HL-60 (cell line): ENCODE data around the gene RGS6.

Experiments used
- DNase-seq, 2 experiments: peaks; one replicate each; pipeline ENCODE4 v3.0.0-alpha.2; 2010 to 2020; ENCODE audit warnings: low read depth in 1 of 2, low spot score in 1 of 2
- H3K27ac ChIP-seq: fragments of 250-450 bp; sonication (Bioruptor Pico); replicated peaks from 2 replicates; pipeline ENCODE4 v1.5.1; 2020; ENCODE audit warnings: mild to moderate bottlenecking, moderate library complexity
- H3K27me3 ChIP-seq: fragments of 250-450 bp; sonication (Bioruptor Pico); 2 replicates; pipeline ENCODE4 v1.5.1; 2021; ENCODE audit warnings: mild to moderate bottlenecking, moderate library complexity; ENCODE audit not compliant: insufficient read depth, poor library complexity, severe bottlenecking
- H3K4me3 ChIP-seq: replicated peaks from 2 replicates; pipeline ENCODE4 v1.5.1; 2011; ENCODE audit warnings: mild to moderate bottlenecking, control low read depth, low read length; ENCODE audit not compliant: insufficient read depth
- CTCF ChIP-seq: IDR thresholded peaks from one replicate; pipeline ENCODE4 v1.5.1; 2011; ENCODE audit warnings: low read length, control low read depth, inconsistent platforms; ENCODE audit not compliant: insufficient read depth
- GABPA ChIP-seq: IDR thresholded peaks from 2 replicates; pipeline ENCODE4 v1.6.1; 2012; ENCODE audit warnings: low read depth
- POLR2AphosphoS5 ChIP-seq: IDR thresholded peaks from 2 replicates; pipeline ENCODE4 v1.6.1; 2012; ENCODE audit warnings: low read depth
- REST ChIP-seq: IDR thresholded peaks from 2 replicates; pipeline ENCODE4 v1.6.1; 2012; ENCODE audit warnings: low read depth; ENCODE audit not compliant: insufficient replicate concordance
- SPI1 ChIP-seq: IDR thresholded peaks from 2 replicates; pipeline ENCODE4 v1.6.1; 2012; ENCODE audit warnings: low read depth, mild to moderate bottlenecking, borderline replicate concordance

Gene RGS6

GRCh38 chr14:72527591-72527990, 595.4 kb downstream of the RGS6 start:
- Histone ChIP-seq H3K4me3 (no peak overlapping the region), H3K27ac (no peak overlapping the region), H3K27me3 (no peaks in the 10 kb centered on the region)
- no peak for DNase-seq
- TF ChIP-seq GABPA (no peak), REST (no peak), POLR2AphosphoS5 (no peak), SPI1 (no peak), CTCF (no peak)

GRCh38 chr14:72528059-72528862, 596.0 kb downstream of the RGS6 start:
- Histone ChIP-seq H3K27ac (no peak overlapping the region), H3K4me3 (no peak overlapping the region), H3K27me3 (no peaks in the 10 kb centered on the region)
- no peak for DNase-seq
- no peak for TF ChIP-seq POLR2AphosphoS5
- TF ChIP-seq SPI1, result no peak
- TF ChIP-seq REST, result no peak
- TF ChIP-seq GABPA, result no peak
- no peak for TF ChIP-seq CTCF

- no peak overlapping the region for H3K4me3 ChIP-seq
- DNase-seq, result no peak
- H3K27me3 ChIP-seq, result no peaks in the 10 kb centered on the region
- no peak overlapping the region for H3K27ac ChIP-seq
- TF ChIP-seq CTCF (no peak), GABPA (no peak), SPI1 (no peak), POLR2AphosphoS5 (no peak), REST (no peak)
Observed at GRCh38 chr14:72528863-72529175, 596.6 kb downstream of the RGS6 start.
